Neural progenitor cell (in vitro differentiated cells): ENCODE data around the gene GFOD1. TPM values are rescaled to one million over a fixed set of nuclear protein-coding genes. Genes with fewer than 3 reads are reported as not detected.
A peak's percentile ranks its signal among the peaks of the same experiment; 100 is the strongest.

ENCODE experiments used
- DNase-seq: peaks from one replicate; pipeline ENCODE4 v3.0.0-alpha.2; 2016; ENCODE audit warnings: low spot score
- H2AFZ ChIP-seq: fragments of 200-600 bp; sonication (generic); replicated peaks from 2 replicates; pipeline ENCODE4 v1.6.1; 2016; ENCODE audit warnings: antibody characterized with exemption
- H3F3A ChIP-seq: fragments of 200-600 bp; sonication (generic); 2 replicates; pipeline ENCODE4 v1.6.1; 2016; ENCODE audit warnings: antibody characterized with exemption, low read depth
- H3K27ac ChIP-seq: fragments of 200-600 bp; sonication (generic); 2 replicates; pipeline ENCODE4 v1.5.1; 2016; ENCODE audit warnings: mild to moderate bottlenecking
- H3K27me3 ChIP-seq: fragments of 200-600 bp; sonication (generic); 2 replicates; pipeline ENCODE4 v1.6.1; 2016; ENCODE audit warnings: mild to moderate bottlenecking, moderate library complexity
- H3K36me3 ChIP-seq: fragments of 200-600 bp; sonication (generic); 2 replicates; pipeline ENCODE4 v1.5.1; 2016
- H3K4me1 ChIP-seq: fragments of 200-600 bp; sonication (generic); 2 replicates; pipeline ENCODE4 v1.6.1; 2016; ENCODE audit warnings: mixed run types
- H3K4me2 ChIP-seq: fragments of 200-600 bp; sonication (generic); 2 replicates; pipeline ENCODE4 v1.6.1; 2016
- H3K4me3 ChIP-seq: fragments of 200-600 bp; sonication (generic); 2 replicates; pipeline ENCODE4 v1.5.1; 2016
- H3K79me2 ChIP-seq: fragments of 200-600 bp; sonication (generic); 2 replicates; pipeline ENCODE4 v1.6.1; 2016; ENCODE audit warnings: low read depth
- H3K9ac ChIP-seq: fragments of 200-600 bp; sonication (generic); 2 replicates; pipeline ENCODE4 v1.6.1; 2016
- H3K9me3 ChIP-seq: fragments of 200-600 bp; sonication (generic); 2 replicates; pipeline ENCODE4 v1.5.1; 2016; ENCODE audit warnings: low read depth
- H4K20me1 ChIP-seq: fragments of 200-600 bp; sonication (generic); 2 replicates; pipeline ENCODE4 v1.6.1; 2016; ENCODE audit warnings: low read depth
- H3K27ac Mint-ChIP-seq: 3 replicates; pipeline ENCODE4 v1.8.0; 2021; ENCODE audit warnings: mixed read lengths
- H3K27me3 Mint-ChIP-seq: 2 replicates; pipeline ENCODE4 v1.8.0; 2022; ENCODE audit warnings: low read depth, mild to moderate bottlenecking, inconsistent platforms, moderate library complexity, mixed read lengths; ENCODE audit not compliant: insufficient read depth
- H3K36me3 Mint-ChIP-seq: 3 replicates; pipeline ENCODE4 v1.8.0; 2021; ENCODE audit warnings: mixed read lengths
- H3K4me1 Mint-ChIP-seq: 3 replicates; pipeline ENCODE4 v1.8.0; 2021; ENCODE audit warnings: mixed read lengths
- H3K4me3 Mint-ChIP-seq: 3 replicates; pipeline ENCODE4 v1.8.0; 2021; ENCODE audit warnings: mild to moderate bottlenecking, moderate library complexity, mixed read lengths
- H3K9me3 Mint-ChIP-seq: 3 replicates; pipeline ENCODE4 v1.8.0; 2020; ENCODE audit warnings: mixed read lengths
- EZH2 ChIP-seq: fragments of 200-600 bp; sonication (generic); IDR thresholded peaks from 2 replicates; pipeline ENCODE4 v1.6.1; 2017; ENCODE audit warnings: antibody characterized with exemption, mild to moderate bottlenecking, moderate library complexity
- EZH2phosphoT487 ChIP-seq: fragments of 200-600 bp; sonication (generic); IDR thresholded peaks from 2 replicates; pipeline ENCODE4 v1.6.1; 2017; ENCODE audit warnings: antibody characterized with exemption
- total RNA-seq: library from RNA; depleted of rRNA; stranded (reverse); fragments of >200 nt; gene quantifications from 2 replicates; pipeline ENCODE4 v1.2.3, GENCODE V29; 2015; ENCODE audit warnings: low replicate concordance
- TF ChIP-seq, protein P1 (sequence below): fragments of 200-600 bp; sonication (generic); IDR thresholded peaks from 2 replicates; pipeline ENCODE4 v1.5.1; 2017; ENCODE audit warnings: antibody characterized with exemption, mild to moderate bottlenecking

Gene GFOD1
- total RNA-seq, 1 donor from 2014 or later, result 1.8 TPM

DNA sequence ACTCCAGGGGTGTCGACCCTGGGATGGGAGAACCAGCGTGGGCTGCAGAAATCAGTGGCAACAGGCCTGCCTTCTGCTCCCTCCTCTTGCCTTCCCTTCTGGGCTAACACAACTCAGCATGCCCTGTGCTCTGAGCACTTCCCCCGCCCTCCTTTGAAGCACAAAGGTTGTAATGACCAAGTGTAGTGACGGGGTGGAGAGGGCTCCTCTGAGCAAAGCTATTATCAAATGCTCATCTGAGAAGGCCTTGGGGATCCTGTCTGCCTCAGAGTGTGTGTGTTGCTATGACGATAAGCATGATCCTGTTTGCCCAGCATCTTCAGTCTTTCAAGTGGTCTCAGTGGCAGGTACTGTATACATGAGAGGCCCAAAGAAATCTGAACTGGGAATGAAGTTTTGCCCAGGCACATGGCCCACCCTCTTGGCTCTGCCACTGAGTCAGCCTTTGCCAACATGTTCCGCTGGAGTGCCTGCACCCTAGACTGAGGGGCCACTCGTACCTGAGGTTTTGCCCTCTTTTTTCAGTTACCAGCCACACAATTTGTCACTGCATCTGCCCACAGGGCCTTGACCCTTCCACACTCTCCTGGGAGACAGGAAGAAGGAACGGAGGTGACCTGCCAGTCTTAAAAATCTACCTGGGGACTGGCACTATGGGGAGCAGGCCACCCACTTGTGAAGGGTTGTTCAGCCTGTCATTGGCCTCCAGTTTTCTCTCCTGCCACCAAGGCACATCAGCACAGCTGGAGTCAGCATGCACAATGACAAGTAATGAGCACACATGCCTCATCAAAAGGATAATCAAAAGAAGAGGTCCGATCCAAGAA, 74.5 kb downstream of the GFOD1 start:
- H2AFZ ChIP-seq, result no peak overlapping the region
- no peak overlapping the region for H3K9ac ChIP-seq
- Mint-ChIP-seq H3K27me3 (peaks cover 2% of the 10 kb centered on the region), H3K4me1 (peaks cover 41% of the 10 kb centered on the region), H3K36me3 (no peaks in the 10 kb centered on the region), H3K4me3 (no peak overlapping the region), H3K9me3 (no peaks in the 10 kb centered on the region), H3K27ac (peak overlapping the region; percentile 87)
- no peak overlapping the region for H3K4me3 ChIP-seq
- no peaks in the 10 kb centered on the region for H3F3A ChIP-seq
- no peak overlapping the region for H3K27ac ChIP-seq
- no peaks in the 10 kb centered on the region for H4K20me1 ChIP-seq
- H3K27me3 ChIP-seq, result no peaks in the 10 kb centered on the region
- peak; percentile 10 for DNase-seq
- TF ChIP-seq EZH2phosphoT487 (no peak), EZH2 (no peak)
- TF ChIP-seq, protein P1, sequence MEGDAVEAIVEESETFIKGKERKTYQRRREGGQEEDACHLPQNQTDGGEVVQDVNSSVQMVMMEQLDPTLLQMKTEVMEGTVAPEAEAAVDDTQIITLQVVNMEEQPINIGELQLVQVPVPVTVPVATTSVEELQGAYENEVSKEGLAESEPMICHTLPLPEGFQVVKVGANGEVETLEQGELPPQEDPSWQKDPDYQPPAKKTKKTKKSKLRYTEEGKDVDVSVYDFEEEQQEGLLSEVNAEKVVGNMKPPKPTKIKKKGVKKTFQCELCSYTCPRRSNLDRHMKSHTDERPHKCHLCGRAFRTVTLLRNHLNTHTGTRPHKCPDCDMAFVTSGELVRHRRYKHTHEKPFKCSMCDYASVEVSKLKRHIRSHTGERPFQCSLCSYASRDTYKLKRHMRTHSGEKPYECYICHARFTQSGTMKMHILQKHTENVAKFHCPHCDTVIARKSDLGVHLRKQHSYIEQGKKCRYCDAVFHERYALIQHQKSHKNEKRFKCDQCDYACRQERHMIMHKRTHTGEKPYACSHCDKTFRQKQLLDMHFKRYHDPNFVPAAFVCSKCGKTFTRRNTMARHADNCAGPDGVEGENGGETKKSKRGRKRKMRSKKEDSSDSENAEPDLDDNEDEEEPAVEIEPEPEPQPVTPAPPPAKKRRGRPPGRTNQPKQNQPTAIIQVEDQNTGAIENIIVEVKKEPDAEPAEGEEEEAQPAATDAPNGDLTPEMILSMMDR, result no peak
- H3K4me2 ChIP-seq, result peak overlapping the region; percentile 7
- H3K9me3 ChIP-seq, result no peaks in the 10 kb centered on the region
- no peaks in the 10 kb centered on the region for H3K79me2 ChIP-seq
- peaks cover 22% of the 10 kb centered on the region for H3K4me1 ChIP-seq
- no peaks in the 10 kb centered on the region for H3K36me3 ChIP-seq

DNA sequence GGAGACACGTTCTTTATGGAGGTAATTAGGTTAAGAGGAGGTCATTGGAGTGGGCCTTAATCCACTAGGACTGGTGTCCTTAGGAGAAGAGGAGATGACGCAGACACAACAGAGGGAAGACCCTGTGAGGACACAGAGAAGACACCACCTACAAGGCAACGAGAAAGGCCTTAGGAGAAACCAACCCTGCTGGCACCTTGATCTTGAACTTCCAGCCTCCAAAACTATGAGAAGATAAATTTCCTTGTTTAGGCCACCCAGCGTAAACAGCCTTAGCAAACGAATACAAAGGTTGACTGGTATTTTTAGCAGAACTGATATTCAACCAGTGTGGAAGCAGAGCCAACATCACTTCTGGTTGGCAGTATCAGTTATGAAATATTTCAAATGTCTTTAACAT, 75.2 kb downstream of the GFOD1 start:
- no peak overlapping the region for H3K4me3 Mint-ChIP-seq
- no peaks in the 10 kb centered on the region for H3F3A ChIP-seq
- no peaks in the 10 kb centered on the region for H3K36me3 ChIP-seq
- H3K36me3 Mint-ChIP-seq, result no peaks in the 10 kb centered on the region
- no peak overlapping the region for H3K4me2 ChIP-seq
- no peaks in the 10 kb centered on the region for H4K20me1 ChIP-seq
- no peaks in the 10 kb centered on the region for H3K9me3 Mint-ChIP-seq
- H3K27ac ChIP-seq, result no peak overlapping the region
- H3K9ac ChIP-seq, result no peak overlapping the region
- no peaks in the 10 kb centered on the region for H3K79me2 ChIP-seq
- H3K27me3 ChIP-seq, result no peaks in the 10 kb centered on the region
- H3K27me3 Mint-ChIP-seq, result peaks cover 2% of the 10 kb centered on the region
- H3K27ac Mint-ChIP-seq, result no peak overlapping the region
- no peaks in the 10 kb centered on the region for H3K9me3 ChIP-seq
- no peak for TF ChIP-seq EZH2phosphoT487
- H2AFZ ChIP-seq, result no peak overlapping the region
- H3K4me3 ChIP-seq, result no peak overlapping the region
- no peak for DNase-seq
- peaks cover 22% of the 10 kb centered on the region for H3K4me1 ChIP-seq
- peaks cover 34% of the 10 kb centered on the region for H3K4me1 Mint-ChIP-seq

DNA sequence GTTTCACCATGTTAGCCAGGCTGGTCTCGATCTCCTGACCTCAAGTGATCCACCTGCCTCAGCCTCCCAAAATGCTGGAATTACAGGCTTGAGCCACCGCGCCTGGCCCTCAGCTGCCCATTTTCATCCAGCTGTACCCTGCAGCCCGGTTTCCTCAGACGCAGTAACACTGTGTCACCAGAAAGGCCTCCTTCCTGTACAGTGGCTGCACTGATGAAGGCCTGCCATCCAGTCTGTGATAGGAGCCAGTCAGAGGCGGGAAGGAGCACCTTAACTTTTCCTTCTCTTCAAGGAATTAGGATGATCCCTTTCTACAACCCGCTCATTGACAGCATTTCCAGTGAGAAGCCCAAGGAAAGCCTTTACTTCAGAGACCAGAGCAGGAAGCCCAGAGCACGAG, 75.9 kb downstream of the GFOD1 start:
- Histone ChIP-seq H2AFZ (no peak overlapping the region), H3K4me2 (no peak overlapping the region), H3K36me3 (no peaks in the 10 kb centered on the region), H3K9ac (no peak overlapping the region), H3K27me3 (no peaks in the 10 kb centered on the region), H3K4me1 (peaks cover 22% of the 10 kb centered on the region), H3K79me2 (no peaks in the 10 kb centered on the region), H3K27ac (no peak overlapping the region), H3F3A (no peaks in the 10 kb centered on the region), H4K20me1 (no peaks in the 10 kb centered on the region), H3K4me3 (no peak overlapping the region), H3K9me3 (no peaks in the 10 kb centered on the region)
- H3K27ac Mint-ChIP-seq, result no peak overlapping the region
- DNase-seq, result no peak
- TF ChIP-seq EZH2 (no peak), EZH2phosphoT487 (no peak)
- TF ChIP-seq, protein P1, result no peak
- peaks cover 2% of the 10 kb centered on the region for H3K27me3 Mint-ChIP-seq
- H3K9me3 Mint-ChIP-seq, result no peaks in the 10 kb centered on the region
- H3K4me1 Mint-ChIP-seq, result peaks cover 31% of the 10 kb centered on the region
- no peaks in the 10 kb centered on the region for H3K36me3 Mint-ChIP-seq
- H3K4me3 Mint-ChIP-seq, result no peak overlapping the region

DNA sequence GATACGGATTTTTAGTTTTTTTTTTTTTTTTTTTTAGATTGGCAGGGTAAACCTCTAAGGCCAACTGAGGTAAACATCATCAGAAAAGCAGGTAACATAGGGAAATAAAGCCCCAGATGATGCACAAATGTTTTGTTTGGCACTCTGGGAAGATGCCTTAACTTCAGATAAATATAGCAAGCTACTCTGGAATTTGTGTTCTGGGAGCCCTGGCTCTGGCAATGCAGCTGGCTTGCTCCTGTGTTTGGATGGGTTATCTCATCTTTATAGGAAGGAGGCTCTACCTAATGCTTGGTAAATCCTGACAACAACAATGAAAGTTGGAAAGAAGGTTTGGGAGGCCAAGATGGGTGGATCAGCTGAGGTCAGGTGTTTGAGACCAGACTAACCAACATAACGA, 77.4 kb downstream of the GFOD1 start:
- Mint-ChIP-seq H3K36me3 (no peaks in the 10 kb centered on the region), H3K9me3 (no peaks in the 10 kb centered on the region), H3K27ac (no peak overlapping the region), H3K4me1 (peaks cover 28% of the 10 kb centered on the region), H3K4me3 (no peak overlapping the region), H3K27me3 (peaks cover 2% of the 10 kb centered on the region)
- DNase-seq, result no peak
- Histone ChIP-seq H3K9me3 (no peaks in the 10 kb centered on the region), H3K4me3 (no peak overlapping the region), H3K4me2 (no peak overlapping the region), H3F3A (no peaks in the 10 kb centered on the region), H3K9ac (no peak overlapping the region), H3K4me1 (peaks cover 22% of the 10 kb centered on the region), H4K20me1 (no peaks in the 10 kb centered on the region), H2AFZ (no peak overlapping the region), H3K36me3 (no peaks in the 10 kb centered on the region), H3K27me3 (no peaks in the 10 kb centered on the region), H3K79me2 (no peaks in the 10 kb centered on the region), H3K27ac (no peak overlapping the region)
- TF ChIP-seq EZH2 (no peak), EZH2phosphoT487 (no peak)
- TF ChIP-seq, protein P1, result no peak
